SK-N-SH treated with all-trans-retinoic acid at 6 μM for 48 hours (cell line): ENCODE measurements around the gene AXIN2.

Source experiments
- ATAC-seq: fragments of 200-7000 bp; cut with Tn5 transposase; 3 replicates; pipeline ENCODE4 v1.9.1; 2020; ENCODE audit warnings: mild to moderate bottlenecking, moderate library complexity
- ARNTL ChIP-seq: fragments of 450-650 bp; formaldehyde crosslinking; IDR thresholded peaks from 2 replicates; pipeline ENCODE4 v1.5.0; 2020; ENCODE audit warnings: low read depth, mild to moderate bottlenecking, moderate library complexity, borderline replicate concordance
- BACH2 ChIP-seq: fragments of 250-450 bp; sonication (Bioruptor Pico); IDR thresholded peaks from 2 replicates; pipeline ENCODE4 v1.9.0; 2021; ENCODE audit warnings: mild to moderate bottlenecking, borderline replicate concordance
- ESRRG ChIP-seq: fragments of 250-450 bp; sonication (Bioruptor Pico); IDR thresholded peaks from 2 replicates; pipeline ENCODE4 v1.6.1; 2021; ENCODE audit warnings: mild to moderate bottlenecking
- GLIS3 ChIP-seq: fragments of 250-450 bp; sonication (Bioruptor Pico); IDR thresholded peaks from 2 replicates; pipeline ENCODE4 v1.5.0; 2020; ENCODE audit warnings: mild to moderate bottlenecking, moderate library complexity
- ISL1 ChIP-seq: fragments of 250-450 bp; sonication (Bioruptor Pico); IDR thresholded peaks from 2 replicates; pipeline ENCODE4 v2.1.2; 2022; ENCODE audit warnings: mild to moderate bottlenecking, moderate library complexity
- PPARA ChIP-seq: fragments of 250-450 bp; sonication (Bioruptor Pico); IDR thresholded peaks from 2 replicates; pipeline ENCODE4 v1.5.0; 2020; ENCODE audit warnings: mild to moderate bottlenecking, borderline replicate concordance
- RARB ChIP-seq: fragments of 250-450 bp; sonication (Bioruptor Pico); IDR thresholded peaks from 2 replicates; pipeline ENCODE4 v1.8.0; 2021; ENCODE audit warnings: mild to moderate bottlenecking, moderate library complexity
- SNAI2 ChIP-seq: fragments of 250-450 bp; sonication (Bioruptor Pico); IDR thresholded peaks from 2 replicates; pipeline ENCODE4 v1.5.0; 2020; ENCODE audit warnings: mild to moderate bottlenecking, moderate library complexity
- TCF4 ChIP-seq: fragments of 250-450 bp; sonication (Bioruptor Pico); IDR thresholded peaks from 2 replicates; pipeline ENCODE4 v1.8.0; 2021; ENCODE audit warnings: mild to moderate bottlenecking, moderate library complexity, borderline replicate concordance
- ZFP3 ChIP-seq: fragments of 250-450 bp; sonication (Bioruptor Pico); IDR thresholded peaks from 2 replicates; pipeline ENCODE4 v1.5.0; 2020; ENCODE audit warnings: mild to moderate bottlenecking, moderate library complexity
- ZFP30 ChIP-seq: fragments of 450-650 bp; formaldehyde crosslinking; IDR thresholded peaks from 2 replicates; pipeline ENCODE4 v1.5.0; 2022; ENCODE audit warnings: mild to moderate bottlenecking, moderate library complexity
- ZNF565 ChIP-seq: fragments of 450-650 bp; formaldehyde crosslinking; conservative IDR thresholded peaks from 2 replicates; pipeline ENCODE4 v1.5.0; 2020; ENCODE audit warnings: low read depth, mild to moderate bottlenecking, moderate library complexity
- ZNF70 ChIP-seq: fragments of 450-650 bp; formaldehyde crosslinking; IDR thresholded peaks from 2 replicates; pipeline ENCODE4 v1.5.0; 2020; ENCODE audit warnings: mild to moderate bottlenecking, moderate library complexity
- TF ChIP-seq, protein P1 (sequence below): fragments of 250-450 bp; sonication (Bioruptor Pico); IDR thresholded peaks from 2 replicates; pipeline ENCODE4 v1.5.0; 2020; ENCODE audit warnings: mild to moderate bottlenecking, moderate library complexity
- TF ChIP-seq, protein P2 (sequence below): fragments of 250-450 bp; sonication (Bioruptor Pico); IDR thresholded peaks from 2 replicates; pipeline ENCODE4 v1.5.1; 2021; ENCODE audit warnings: mild to moderate bottlenecking, moderate library complexity
- TF ChIP-seq, protein P3 (sequence below): fragments of 250-450 bp; sonication (Bioruptor Pico); IDR thresholded peaks from 2 replicates; pipeline ENCODE4 v1.8.0; 2021; ENCODE audit warnings: low read depth, mild to moderate bottlenecking, moderate library complexity, borderline replicate concordance
- TF ChIP-seq, protein P4 (sequence below): fragments of 250-450 bp; sonication (Bioruptor Pico); IDR thresholded peaks from 2 replicates; pipeline ENCODE4 v1.5.1; 2020; ENCODE audit warnings: low read depth, mild to moderate bottlenecking, moderate library complexity
- TF ChIP-seq, protein P5 (sequence below): fragments of 250-450 bp; sonication (Bioruptor Pico); IDR thresholded peaks from 2 replicates; pipeline ENCODE4 v1.8.0; 2020; ENCODE audit warnings: mild to moderate bottlenecking, moderate library complexity, borderline replicate concordance

The AXIN2 gene

DNA sequence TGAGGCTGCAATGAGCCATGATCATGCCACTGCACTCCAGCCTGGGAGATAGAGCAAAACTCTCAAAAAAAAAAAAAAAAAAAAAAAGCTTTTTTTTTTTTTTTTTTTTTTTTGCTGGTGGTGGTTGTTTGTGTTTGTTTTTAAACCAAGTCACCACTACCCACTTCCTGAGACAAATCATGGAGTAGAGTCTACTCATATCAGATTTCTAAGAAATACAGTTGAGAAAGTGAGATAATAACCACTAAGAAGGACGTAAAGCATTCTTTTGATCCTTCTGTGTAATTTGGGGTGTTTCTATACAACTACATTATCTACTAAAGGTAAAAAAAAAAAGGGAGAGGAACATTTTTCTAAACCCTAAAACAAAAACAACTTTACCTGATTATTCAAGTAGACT, 38.0 kb downstream of the AXIN2 start (continued):
- TF ChIP-seq, protein P1, sequence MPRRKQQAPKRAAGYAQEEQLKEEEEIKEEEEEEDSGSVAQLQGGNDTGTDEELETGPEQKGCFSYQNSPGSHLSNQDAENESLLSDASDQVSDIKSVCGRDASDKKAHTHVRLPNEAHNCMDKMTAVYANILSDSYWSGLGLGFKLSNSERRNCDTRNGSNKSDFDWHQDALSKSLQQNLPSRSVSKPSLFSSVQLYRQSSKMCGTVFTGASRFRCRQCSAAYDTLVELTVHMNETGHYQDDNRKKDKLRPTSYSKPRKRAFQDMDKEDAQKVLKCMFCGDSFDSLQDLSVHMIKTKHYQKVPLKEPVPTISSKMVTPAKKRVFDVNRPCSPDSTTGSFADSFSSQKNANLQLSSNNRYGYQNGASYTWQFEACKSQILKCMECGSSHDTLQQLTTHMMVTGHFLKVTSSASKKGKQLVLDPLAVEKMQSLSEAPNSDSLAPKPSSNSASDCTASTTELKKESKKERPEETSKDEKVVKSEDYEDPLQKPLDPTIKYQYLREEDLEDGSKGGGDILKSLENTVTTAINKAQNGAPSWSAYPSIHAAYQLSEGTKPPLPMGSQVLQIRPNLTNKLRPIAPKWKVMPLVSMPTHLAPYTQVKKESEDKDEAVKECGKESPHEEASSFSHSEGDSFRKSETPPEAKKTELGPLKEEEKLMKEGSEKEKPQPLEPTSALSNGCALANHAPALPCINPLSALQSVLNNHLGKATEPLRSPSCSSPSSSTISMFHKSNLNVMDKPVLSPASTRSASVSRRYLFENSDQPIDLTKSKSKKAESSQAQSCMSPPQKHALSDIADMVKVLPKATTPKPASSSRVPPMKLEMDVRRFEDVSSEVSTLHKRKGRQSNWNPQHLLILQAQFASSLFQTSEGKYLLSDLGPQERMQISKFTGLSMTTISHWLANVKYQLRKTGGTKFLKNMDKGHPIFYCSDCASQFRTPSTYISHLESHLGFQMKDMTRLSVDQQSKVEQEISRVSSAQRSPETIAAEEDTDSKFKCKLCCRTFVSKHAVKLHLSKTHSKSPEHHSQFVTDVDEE (CRISPR knock-in tag): no peak
- TF ChIP-seq, protein P2, sequence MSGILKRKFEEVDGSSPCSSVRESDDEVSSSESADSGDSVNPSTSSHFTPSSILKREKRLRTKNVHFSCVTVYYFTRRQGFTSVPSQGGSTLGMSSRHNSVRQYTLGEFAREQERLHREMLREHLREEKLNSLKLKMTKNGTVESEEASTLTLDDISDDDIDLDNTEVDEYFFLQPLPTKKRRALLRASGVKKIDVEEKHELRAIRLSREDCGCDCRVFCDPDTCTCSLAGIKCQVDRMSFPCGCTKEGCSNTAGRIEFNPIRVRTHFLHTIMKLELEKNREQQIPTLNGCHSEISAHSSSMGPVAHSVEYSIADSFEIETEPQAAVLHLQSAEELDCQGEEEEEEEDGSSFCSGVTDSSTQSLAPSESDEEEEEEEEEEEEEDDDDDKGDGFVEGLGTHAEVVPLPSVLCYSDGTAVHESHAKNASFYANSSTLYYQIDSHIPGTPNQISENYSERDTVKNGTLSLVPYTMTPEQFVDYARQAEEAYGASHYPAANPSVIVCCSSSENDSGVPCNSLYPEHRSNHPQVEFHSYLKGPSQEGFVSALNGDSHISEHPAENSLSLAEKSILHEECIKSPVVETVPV (CRISPR knock-in tag): no peak
- TF ChIP-seq ZNF565: no peak

DNA sequence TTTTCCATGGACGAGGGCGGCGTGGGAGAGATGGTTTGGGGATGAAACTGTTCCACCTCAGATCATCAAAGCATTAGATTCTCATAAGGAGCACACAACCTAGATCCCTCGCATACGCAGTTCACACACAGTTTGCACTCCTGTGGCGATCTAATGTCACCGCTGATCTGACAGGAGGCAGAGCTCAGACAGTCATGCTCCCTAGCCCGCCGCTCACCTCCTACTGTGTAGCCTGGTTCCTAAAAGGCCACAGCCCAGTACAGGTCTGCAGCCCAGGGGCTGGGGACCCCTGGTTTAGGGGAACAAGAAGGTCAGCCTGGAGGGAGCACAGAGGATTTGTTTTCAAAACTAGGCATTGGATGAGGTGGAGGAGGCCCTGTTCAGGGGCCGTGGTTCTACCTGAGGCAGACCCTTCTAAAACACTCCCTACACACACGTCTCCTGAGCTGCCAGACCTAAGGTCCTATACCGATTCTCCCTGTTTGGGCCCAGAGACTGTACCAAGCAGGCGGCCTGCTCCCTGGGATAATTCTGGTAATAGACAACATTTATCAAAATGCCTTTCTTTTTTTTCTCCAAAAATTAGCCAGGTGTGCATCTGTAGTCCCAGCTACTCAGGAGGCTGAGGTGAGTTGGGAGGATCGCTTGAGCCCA, 38.6 kb downstream of the AXIN2 start:
- TF ChIP-seq ESRRG (CRISPR knock-in tag): no peak
- no peak for ATAC-seq

DNA sequence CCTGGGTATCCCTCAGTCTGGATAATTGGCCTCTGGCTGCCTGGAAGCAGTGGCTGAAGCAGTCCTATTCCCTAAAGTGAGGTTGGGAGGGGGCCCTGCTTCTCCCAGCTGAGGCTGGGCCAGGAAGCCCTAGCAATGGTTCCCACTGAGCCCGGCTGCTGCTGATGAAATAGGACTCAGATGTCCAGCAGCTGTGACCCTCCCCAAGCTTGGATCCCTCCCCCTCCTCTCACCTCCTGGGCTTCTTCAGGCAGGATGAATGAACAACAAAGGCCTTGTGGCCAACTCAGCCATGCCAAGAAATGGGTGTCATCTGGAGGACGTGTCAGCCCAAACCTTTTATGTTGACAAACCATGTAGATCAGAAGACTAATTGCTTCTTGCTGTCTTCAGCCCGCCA, 42.0 kb downstream of the AXIN2 start:
- ATAC-seq: no peak
- TF ChIP-seq ZFP3 (CRISPR knock-in tag) (no peak), ZNF70 (CRISPR knock-in tag) (no peak), BACH2 (CRISPR knock-in tag) (no peak), ZFP30 (CRISPR knock-in tag) (no peak), ARNTL (CRISPR knock-in tag) (no peak), SNAI2 (no peak), RARB (CRISPR knock-in tag) (no peak), GLIS3 (CRISPR knock-in tag) (no peak), ISL1 (CRISPR knock-in tag) (no peak), PPARA (no peak), ZNF565 (no peak), TCF4 (CRISPR knock-in tag) (no peak)
- TF ChIP-seq, protein P3, sequence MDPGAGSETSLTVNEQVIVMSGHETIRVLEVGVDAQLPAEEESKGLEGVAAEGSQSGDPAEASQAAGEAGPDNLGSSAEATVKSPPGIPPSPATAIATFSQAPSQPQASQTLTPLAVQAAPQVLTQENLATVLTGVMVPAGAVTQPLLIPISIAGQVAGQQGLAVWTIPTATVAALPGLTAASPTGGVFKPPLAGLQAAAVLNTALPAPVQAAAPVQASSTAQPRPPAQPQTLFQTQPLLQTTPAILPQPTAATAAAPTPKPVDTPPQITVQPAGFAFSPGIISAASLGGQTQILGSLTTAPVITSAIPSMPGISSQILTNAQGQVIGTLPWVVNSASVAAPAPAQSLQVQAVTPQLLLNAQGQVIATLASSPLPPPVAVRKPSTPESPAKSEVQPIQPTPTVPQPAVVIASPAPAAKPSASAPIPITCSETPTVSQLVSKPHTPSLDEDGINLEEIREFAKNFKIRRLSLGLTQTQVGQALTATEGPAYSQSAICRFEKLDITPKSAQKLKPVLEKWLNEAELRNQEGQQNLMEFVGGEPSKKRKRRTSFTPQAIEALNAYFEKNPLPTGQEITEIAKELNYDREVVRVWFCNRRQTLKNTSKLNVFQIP (CRISPR knock-in tag): no peak
- TF ChIP-seq, protein P4, sequence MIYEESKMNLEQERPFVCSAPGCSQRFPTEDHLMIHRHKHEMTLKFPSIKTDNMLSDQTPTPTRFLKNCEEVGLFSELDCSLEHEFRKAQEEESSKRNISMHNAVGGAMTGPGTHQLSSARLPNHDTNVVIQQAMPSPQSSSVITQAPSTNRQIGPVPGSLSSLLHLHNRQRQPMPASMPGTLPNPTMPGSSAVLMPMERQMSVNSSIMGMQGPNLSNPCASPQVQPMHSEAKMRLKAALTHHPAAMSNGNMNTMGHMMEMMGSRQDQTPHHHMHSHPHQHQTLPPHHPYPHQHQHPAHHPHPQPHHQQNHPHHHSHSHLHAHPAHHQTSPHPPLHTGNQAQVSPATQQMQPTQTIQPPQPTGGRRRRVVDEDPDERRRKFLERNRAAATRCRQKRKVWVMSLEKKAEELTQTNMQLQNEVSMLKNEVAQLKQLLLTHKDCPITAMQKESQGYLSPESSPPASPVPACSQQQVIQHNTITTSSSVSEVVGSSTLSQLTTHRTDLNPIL (CRISPR knock-in tag): no peak
- TF ChIP-seq, protein P2 (CRISPR knock-in tag): no peak
- TF ChIP-seq, protein P5, sequence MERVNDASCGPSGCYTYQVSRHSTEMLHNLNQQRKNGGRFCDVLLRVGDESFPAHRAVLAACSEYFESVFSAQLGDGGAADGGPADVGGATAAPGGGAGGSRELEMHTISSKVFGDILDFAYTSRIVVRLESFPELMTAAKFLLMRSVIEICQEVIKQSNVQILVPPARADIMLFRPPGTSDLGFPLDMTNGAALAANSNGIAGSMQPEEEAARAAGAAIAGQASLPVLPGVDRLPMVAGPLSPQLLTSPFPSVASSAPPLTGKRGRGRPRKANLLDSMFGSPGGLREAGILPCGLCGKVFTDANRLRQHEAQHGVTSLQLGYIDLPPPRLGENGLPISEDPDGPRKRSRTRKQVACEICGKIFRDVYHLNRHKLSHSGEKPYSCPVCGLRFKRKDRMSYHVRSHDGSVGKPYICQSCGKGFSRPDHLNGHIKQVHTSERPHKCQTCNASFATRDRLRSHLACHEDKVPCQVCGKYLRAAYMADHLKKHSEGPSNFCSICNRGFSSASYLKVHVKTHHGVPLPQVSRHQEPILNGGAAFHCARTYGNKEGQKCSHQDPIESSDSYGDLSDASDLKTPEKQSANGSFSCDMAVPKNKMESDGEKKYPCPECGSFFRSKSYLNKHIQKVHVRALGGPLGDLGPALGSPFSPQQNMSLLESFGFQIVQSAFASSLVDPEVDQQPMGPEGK (CRISPR knock-in tag): no peak
